GM12878 (cell line): Measurements from ENCODE around the gene SLC20A1. TPM values are rescaled to one million over a fixed set of nuclear protein-coding genes. Genes with fewer than 3 reads are reported as not detected.

ENCODE experiments used
- E4F1 ChIP-seq: fragments of 450-650 bp; IDR thresholded peaks from 2 replicates; pipeline ENCODE4 v1.6.1; 2018; ENCODE audit warnings: borderline replicate concordance, mild to moderate bottlenecking; ENCODE audit not compliant: partially characterized antibody
- IRF4 ChIP-seq: IDR thresholded peaks from 2 replicates; pipeline ENCODE4 v1.6.1; 2011; ENCODE audit warnings: low read depth, low read length
- KDM1A ChIP-seq: fragments of 200-600 bp; sonication (generic); IDR thresholded peaks from 2 replicates; pipeline ENCODE4 v1.6.1; 2016; ENCODE audit warnings: borderline replicate concordance
- KLF5 ChIP-seq: fragments of 450-650 bp; IDR thresholded peaks from 2 replicates; pipeline ENCODE4 v1.6.1; 2014; ENCODE audit warnings: mild to moderate bottlenecking; ENCODE audit not compliant: partially characterized antibody
- NFIC ChIP-seq: IDR thresholded peaks from 2 replicates; pipeline ENCODE4 v1.6.1; 2012; ENCODE audit warnings: low read depth, mild to moderate bottlenecking, inconsistent platforms, low read length, moderate library complexity
- NFXL1 ChIP-seq: fragments of 450-650 bp; IDR thresholded peaks from 2 replicates; pipeline ENCODE4 v1.6.1; 2017; ENCODE audit warnings: antibody characterized with exemption, mild to moderate bottlenecking, borderline replicate concordance
- REST ChIP-seq: IDR thresholded peaks from 2 replicates; pipeline ENCODE4 v1.6.1; 2012; ENCODE audit warnings: mild to moderate bottlenecking, low read depth, low read length
- RUNX3 ChIP-seq: IDR thresholded peaks from 2 replicates; pipeline ENCODE4 v1.6.1; 2012; ENCODE audit warnings: low read length, inconsistent platforms
- SIN3A ChIP-seq: IDR thresholded peaks from 2 replicates; pipeline ENCODE4 v1.6.1; 2012; ENCODE audit warnings: low read depth, low read length, improper control_type of control experiment
- ZNF592 ChIP-seq: fragments of 450-650 bp; IDR thresholded peaks from 2 replicates; pipeline ENCODE4 v1.6.1; 2017; ENCODE audit warnings: mild to moderate bottlenecking, moderate library complexity
- polyA plus RNA-seq, 11 experiments: library from polyadenylated mRNA; depleted of rRNA in 4 of 11; unstranded in 6 of 11; stranded (reverse) in 5 of 11; fragments of >200 nt; fragmentation: Nextera tagmentation in 4 of 11; fragmentation: Illumina TruSeq in 1 of 11; extraction: Ambion mirVana in 4 of 11; extraction: Trizol in 1 of 11; gene quantifications; 1 replicate in 1 of 11; 2 replicates in 10 of 11; pipeline versions ENCODE4 v1.2.1 to v1.2.3, GENCODE V29; 2011 to 2016; ENCODE audit warnings: inconsistent platforms in 2 of 11, missing spikeins in 2 of 11, low read depth in 1 of 11
- total RNA-seq, 4 experiments: library from RNA; depleted of rRNA in 3 of 4; stranded (reverse); fragments of >200 nt in 3 of 4; fragmentation: Illumina TruSeq in 1 of 4; extraction: Trizol in 1 of 4; gene quantifications; 2 replicates each; pipeline versions ENCODE4 v1.2.1 to v1.2.3, GENCODE V29; 2013 to 2021
- TF ChIP-seq, protein P1 (sequence below): fragments of 450-650 bp; formaldehyde crosslinking; IDR thresholded peaks from 2 replicates; pipeline ENCODE4 v1.5.0; 2022; ENCODE audit warnings: mild to moderate bottlenecking, missing genetic modification characterization
- TF ChIP-seq, protein P2 (sequence below): IDR thresholded peaks from 2 replicates; pipeline ENCODE4 v1.6.1; 2012; ENCODE audit warnings: low read depth, low read length, improper control_type of control experiment

SLC20A1 gene
- total and polyA plus RNA-seq, 10 of the 15 experiments (the other 5 are each of a cell fraction or from before 2014, with no cell fraction given), result 21.2 to 59.1 (median 43.2) TPM

- TF ChIP-seq REST (no peak), NFIC (no peak), E4F1 (no peak), ZNF592 (no peak), NFXL1 (no peak), RUNX3 (peak; percentile 45; the same call in 1 of the 2 replicates), KDM1A (no peak), KLF5 (no peak), IRF4 (no peak), SIN3A (no peak)
- TF ChIP-seq, protein P1, sequence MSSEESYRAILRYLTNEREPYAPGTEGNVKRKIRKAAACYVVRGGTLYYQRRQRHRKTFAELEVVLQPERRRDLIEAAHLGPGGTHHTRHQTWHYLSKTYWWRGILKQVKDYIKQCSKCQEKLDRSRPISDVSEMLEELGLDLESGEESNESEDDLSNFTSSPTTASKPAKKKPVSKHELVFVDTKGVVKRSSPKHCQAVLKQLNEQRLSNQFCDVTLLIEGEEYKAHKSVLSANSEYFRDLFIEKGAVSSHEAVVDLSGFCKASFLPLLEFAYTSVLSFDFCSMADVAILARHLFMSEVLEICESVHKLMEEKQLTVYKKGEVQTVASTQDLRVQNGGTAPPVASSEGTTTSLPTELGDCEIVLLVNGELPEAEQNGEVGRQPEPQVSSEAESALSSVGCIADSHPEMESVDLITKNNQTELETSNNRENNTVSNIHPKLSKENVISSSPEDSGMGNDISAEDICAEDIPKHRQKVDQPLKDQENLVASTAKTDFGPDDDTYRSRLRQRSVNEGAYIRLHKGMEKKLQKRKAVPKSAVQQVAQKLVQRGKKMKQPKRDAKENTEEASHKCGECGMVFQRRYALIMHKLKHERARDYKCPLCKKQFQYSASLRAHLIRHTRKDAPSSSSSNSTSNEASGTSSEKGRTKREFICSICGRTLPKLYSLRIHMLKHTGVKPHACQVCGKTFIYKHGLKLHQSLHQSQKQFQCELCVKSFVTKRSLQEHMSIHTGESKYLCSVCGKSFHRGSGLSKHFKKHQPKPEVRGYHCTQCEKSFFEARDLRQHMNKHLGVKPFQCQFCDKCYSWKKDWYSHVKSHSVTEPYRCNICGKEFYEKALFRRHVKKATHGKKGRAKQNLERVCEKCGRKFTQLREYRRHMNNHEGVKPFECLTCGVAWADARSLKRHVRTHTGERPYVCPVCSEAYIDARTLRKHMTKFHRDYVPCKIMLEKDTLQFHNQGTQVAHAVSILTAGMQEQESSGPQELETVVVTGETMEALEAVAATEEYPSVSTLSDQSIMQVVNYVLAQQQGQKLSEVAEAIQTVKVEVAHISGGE (CRISPR knock-in tag), result no peak
- TF ChIP-seq, protein P2, sequence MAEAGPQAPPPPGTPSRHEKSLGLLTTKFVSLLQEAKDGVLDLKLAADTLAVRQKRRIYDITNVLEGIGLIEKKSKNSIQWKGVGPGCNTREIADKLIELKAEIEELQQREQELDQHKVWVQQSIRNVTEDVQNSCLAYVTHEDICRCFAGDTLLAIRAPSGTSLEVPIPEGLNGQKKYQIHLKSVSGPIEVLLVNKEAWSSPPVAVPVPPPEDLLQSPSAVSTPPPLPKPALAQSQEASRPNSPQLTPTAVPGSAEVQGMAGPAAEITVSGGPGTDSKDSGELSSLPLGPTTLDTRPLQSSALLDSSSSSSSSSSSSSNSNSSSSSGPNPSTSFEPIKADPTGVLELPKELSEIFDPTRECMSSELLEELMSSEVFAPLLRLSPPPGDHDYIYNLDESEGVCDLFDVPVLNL, result no peak
Measured at GRCh38 chr2:112699984-112700667, 54.4 kb downstream of the SLC20A1 start (continued).
